Measurements from ENCODE around the gene INTS3. TPM values are rescaled to one million over a fixed set of nuclear protein-coding genes. Genes with fewer than 3 reads are reported as not detected.

Gene INTS3
- total RNA-seq, 1 experiment from 2014 or later: 66.8 TPM

GRCh38 chr1:153684892-153685291 lies 43.0 kb upstream of the INTS3 start:
- no peak for ATAC-seq
- no peak overlapping the region for H3K4me3 Mint-ChIP-seq
- H3K4me1 Mint-ChIP-seq: peaks cover 11% of the 10 kb centered on the region
- peaks cover 12% of the 10 kb centered on the region for H3K36me3 Mint-ChIP-seq
- ChIA-PET CTCF (no interaction called here), POLR2A (interaction anchor here (0.9 kb wide), 1 partner anchor 84 kb away, joined by 3 read pairs; no protein-coding TSS in a partner anchor)
- DNase-seq (ENCODE audit: low spot score): no peak
- TF ChIP-seq STAT6 (CRISPR knock-in tag; conservative IDR thresholded peaks at IDR 0.05; ENCODE audit: low read depth) (no peak), IRF2 (CRISPR knock-in tag; IDR thresholded peaks at IDR 0.05; ENCODE audit: borderline replicate concordance, low read depth) (no peak), E2F5 (CRISPR knock-in tag; IDR thresholded peaks at IDR 0.05) (no peak), ZNF219 (CRISPR knock-in tag; IDR thresholded peaks at IDR 0.05; ENCODE audit: borderline replicate concordance) (no peak), ELF4 (CRISPR knock-in tag; IDR thresholded peaks at IDR 0.05; ENCODE audit: low read depth) (no peak), CREM (CRISPR knock-in tag; IDR thresholded peaks at IDR 0.05) (no peak), GABPB1 (CRISPR knock-in tag; IDR thresholded peaks at IDR 0.05) (no peak), JUN (CRISPR knock-in tag; IDR thresholded peaks at IDR 0.05) (no peak), CTCF (IDR thresholded peaks at IDR 0.05) (no peak), ZNF425 (CRISPR knock-in tag; conservative IDR thresholded peaks at IDR 0.05) (no peak), SOX15 (CRISPR knock-in tag; IDR thresholded peaks at IDR 0.05) (no peak), SMAD3 (CRISPR knock-in tag; IDR thresholded peaks at IDR 0.05; ENCODE audit: borderline replicate concordance) (no peak), MAX (CRISPR knock-in tag; IDR thresholded peaks at IDR 0.05) (no peak), JAZF1 (CRISPR knock-in tag; IDR thresholded peaks at IDR 0.05) (no peak)
- TF ChIP-seq, protein P1, sequence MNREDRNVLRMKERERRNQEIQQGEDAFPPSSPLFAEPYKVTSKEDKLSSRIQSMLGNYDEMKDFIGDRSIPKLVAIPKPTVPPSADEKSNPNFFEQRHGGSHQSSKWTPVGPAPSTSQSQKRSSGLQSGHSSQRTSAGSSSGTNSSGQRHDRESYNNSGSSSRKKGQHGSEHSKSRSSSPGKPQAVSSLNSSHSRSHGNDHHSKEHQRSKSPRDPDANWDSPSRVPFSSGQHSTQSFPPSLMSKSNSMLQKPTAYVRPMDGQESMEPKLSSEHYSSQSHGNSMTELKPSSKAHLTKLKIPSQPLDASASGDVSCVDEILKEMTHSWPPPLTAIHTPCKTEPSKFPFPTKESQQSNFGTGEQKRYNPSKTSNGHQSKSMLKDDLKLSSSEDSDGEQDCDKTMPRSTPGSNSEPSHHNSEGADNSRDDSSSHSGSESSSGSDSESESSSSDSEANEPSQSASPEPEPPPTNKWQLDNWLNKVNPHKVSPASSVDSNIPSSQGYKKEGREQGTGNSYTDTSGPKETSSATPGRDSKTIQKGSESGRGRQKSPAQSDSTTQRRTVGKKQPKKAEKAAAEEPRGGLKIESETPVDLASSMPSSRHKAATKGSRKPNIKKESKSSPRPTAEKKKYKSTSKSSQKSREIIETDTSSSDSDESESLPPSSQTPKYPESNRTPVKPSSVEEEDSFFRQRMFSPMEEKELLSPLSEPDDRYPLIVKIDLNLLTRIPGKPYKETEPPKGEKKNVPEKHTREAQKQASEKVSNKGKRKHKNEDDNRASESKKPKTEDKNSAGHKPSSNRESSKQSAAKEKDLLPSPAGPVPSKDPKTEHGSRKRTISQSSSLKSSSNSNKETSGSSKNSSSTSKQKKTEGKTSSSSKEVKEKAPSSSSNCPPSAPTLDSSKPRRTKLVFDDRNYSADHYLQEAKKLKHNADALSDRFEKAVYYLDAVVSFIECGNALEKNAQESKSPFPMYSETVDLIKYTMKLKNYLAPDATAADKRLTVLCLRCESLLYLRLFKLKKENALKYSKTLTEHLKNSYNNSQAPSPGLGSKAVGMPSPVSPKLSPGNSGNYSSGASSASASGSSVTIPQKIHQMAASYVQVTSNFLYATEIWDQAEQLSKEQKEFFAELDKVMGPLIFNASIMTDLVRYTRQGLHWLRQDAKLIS (CRISPR knock-in tag; IDR thresholded peaks at IDR 0.05; ENCODE audit: borderline replicate concordance): no peak
- TF ChIP-seq, protein P2, sequence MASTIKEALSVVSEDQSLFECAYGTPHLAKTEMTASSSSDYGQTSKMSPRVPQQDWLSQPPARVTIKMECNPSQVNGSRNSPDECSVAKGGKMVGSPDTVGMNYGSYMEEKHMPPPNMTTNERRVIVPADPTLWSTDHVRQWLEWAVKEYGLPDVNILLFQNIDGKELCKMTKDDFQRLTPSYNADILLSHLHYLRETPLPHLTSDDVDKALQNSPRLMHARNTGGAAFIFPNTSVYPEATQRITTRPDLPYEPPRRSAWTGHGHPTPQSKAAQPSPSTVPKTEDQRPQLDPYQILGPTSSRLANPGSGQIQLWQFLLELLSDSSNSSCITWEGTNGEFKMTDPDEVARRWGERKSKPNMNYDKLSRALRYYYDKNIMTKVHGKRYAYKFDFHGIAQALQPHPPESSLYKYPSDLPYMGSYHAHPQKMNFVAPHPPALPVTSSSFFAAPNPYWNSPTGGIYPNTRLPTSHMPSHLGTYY (CRISPR knock-in tag; IDR thresholded peaks at IDR 0.05): no peak
- peaks cover 7% of the 10 kb centered on the region for H3K27me3 Mint-ChIP-seq (ENCODE audit: low read depth)
- H3K9me3 Mint-ChIP-seq: no peaks in the 10 kb centered on the region
- H3K27ac Mint-ChIP-seq: no peak overlapping the region
